ENCODE data around the gene SLC5A10.
"Not testable (repeated sequence)": the region's sequence is repeated elsewhere in the genome, so short reads cannot be mapped to it uniquely, and the experiment has no call there.

Gene SLC5A10

GRCh38 chr17:19017804-19018599, 66.0 kb downstream of the SLC5A10 start:
- DNase-seq (ENCODE audit: low spot score): no peak

- no peak for DNase-seq (ENCODE audit: low spot score)
These were observed 66.6 kb downstream of the SLC5A10 start for GRCh38 chr17:19018600-19018950.

GRCh38 chr17:19019041-19019941, 67.3 kb downstream of the SLC5A10 start:
- no peak for DNase-seq (ENCODE audit: low spot score)

DNA sequence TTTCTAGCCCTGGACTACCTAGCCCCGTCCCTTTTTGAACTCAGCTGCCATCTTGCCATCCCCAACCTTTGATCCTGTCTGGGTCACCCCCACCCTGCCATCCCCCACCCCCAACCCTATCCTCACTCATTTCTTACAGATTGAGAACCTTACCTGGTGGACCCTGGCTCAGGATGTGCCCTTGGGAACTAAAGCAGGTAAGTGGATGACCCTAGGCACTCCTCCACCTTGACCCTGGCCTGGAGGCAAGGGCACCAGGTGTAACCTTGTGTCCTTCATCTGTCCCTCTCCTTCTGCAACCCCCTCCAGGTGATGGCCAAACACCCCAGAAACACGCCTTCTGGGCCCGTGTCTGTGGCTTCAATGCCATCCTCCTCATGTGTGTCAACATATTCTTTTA, 68.1 kb downstream of the SLC5A10 start:
- DNase-seq (ENCODE audit: low spot score): no peak

DNA sequence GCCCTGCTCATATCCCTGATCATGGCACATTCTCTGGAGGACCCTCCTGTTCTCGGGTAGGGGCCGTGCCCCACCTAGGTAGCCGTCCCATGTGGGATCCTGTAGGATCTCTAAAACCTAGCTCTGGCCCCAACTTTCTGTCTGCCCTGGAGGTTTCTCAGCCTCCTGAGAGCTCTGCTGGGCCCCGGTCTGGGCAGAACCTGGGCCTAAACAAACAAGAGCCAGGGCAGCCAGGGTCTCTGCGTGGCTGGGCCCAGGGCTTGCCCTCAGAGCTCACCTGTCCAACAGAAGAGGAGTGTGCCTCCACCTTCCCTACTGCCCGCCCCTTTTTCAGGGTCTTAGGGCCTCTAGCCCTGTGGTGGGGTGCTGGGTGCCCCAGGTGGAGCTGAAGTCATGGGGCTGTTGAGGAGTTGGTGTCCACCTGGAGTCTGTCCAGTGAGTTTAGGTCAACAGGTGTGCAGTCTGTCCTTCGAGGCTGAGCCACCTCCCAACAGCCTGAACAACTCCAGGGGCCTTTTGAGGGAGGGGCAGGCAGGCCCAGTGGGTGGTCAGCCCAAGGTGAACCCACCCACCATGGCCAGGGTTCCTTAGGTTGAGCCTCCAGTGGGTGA, 69.2 kb downstream of the SLC5A10 start:
- DNase-seq (ENCODE audit: low spot score): not testable (repeated sequence)

DNA sequence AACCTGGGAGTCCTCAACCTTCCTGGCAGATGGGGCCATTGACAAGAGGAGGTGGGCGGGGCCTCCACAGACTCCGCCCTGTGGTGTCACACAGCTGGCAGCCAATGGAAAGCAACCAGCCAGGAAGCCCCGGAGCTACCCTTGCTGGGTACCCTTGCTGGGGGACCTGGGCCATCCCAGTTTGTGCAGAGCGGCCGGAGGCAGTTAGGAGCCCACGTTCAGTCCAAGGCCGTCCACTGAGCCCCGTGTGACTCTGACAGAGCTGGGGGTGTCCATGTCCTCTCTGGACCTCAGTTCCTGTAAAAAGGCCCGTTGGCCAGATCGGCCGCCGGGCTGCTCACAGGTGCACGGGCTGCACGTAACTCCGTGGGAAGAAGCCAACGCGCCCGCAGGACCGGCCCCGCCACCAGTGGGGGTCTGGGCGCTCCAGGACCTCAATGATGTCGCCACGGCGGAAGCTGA, 69.7 kb downstream of the SLC5A10 start:
- DNase-seq (ENCODE audit: low spot score): peak; percentile 16

- no peak for DNase-seq (ENCODE audit: low spot score)
These were observed 70.2 kb downstream of the SLC5A10 start for GRCh38 chr17:19022128-19022527.

GRCh38 chr17:19022747-19023146, 70.8 kb downstream of the SLC5A10 start:
- DNase-seq (ENCODE audit: low spot score): no peak

DNA sequence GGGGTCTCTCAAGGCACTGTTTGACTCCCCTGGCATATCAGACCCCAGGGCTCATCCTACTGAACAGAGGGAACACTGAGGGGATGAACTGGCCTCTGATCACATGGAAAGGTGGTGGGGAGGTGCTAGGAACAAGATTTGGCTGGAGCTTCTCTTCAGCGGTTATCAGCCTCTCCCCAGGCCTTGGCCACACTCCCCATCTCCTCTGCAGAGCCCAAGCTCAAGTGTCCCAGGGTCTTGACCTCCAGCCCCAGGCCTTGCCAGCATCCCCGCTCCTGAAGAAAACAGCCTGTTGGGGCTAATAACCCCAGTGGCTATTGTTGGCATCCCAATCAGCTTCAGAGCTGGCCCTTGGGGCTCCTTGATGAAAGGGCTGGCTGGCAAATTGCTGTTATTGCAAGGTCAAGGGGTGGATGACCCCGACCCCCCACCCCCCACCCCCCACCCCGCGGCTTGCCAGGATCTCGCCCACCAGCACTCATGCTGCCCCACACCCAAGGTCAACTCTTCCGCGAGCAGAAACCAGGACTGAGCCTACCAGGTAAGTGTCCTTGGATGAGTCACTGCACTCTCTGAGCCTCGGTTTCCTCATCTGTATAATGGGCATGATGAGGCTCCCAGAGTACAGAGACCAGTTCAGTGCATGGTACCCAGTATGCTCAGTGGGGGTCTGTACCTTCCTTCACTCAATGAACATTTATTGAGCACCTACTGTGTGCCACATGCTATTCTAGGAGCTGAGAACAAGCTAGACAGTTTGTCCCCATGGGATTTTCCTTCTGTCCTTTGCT, 71.4 kb downstream of the SLC5A10 start:
- no peak for DNase-seq (ENCODE audit: low spot score)

DNA sequence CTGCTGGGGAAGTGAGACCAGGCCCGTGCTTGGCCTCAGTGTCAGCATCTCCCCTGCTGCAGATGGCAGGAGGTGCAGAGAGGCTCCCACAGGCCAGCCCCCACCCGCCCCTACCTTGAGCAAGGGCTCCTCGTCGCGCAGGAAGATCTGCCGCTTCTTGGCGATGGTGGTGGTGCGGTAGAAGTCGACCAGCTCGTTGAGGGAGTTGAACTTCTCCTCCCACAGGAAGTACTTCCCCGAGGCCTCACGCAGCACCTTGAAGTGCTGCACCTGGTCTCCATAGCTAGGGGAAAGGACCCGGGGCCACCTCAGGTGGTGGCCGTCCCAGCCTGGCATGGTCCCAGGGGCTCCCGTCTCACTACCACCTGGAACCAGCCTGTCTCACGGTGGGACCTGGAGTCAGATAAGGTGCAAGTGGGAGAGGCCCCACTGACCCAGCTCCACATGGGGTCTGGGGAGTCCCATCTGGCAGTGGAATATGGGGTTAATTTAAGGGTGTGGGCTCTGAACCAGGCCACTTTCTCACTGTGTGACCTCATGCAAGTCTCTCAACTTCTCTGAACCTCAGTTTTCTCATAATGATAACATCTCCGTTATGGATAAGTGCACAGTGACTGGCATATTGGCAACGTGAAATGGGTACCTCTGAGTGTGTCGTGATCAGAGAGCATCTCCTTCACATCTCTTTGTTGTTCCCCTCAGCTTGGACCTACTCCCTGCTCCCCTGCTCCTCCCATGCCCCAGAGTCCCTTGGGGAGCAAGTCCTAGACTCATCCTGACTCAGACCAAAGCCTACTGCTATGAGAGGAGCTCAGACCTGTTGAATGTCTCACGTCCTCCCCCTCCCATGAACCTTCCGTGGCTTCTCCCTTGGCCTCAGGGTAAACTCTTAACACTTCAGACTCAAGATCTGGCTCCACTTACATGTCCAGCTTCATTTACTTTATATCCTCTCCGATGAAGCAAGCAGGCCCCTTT, 72.4 kb downstream of the SLC5A10 start:
- no peak for DNase-seq (ENCODE audit: low spot score)

DNA sequence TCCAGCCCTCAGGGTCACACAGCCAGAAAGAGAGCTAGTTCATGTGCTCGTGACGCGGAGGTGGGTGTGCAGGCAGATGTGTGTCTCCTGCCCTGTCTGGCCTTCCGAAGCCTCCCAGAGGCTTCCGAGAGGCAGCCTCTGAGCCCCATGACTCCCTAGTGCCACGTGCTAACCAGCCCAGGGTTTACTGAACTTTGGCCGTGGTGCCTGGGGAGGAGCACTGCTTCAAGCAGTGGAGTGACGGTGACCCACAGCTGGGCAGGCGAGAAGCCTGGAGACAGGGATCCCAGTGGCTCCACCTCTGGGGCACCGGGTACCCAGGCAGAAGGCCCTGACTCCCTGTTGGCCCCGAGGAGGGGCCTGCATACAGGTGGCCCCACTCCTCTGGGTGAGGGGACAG, 76.7 kb downstream of the SLC5A10 start:
- DNase-seq (ENCODE audit: low spot score): not testable (repeated sequence)

- DNase-seq (ENCODE audit: low spot score): not testable (repeated sequence)
These were observed 77.8 kb downstream of the SLC5A10 start for GRCh38 chr17:19029740-19030139.

- not testable (repeated sequence) for DNase-seq (ENCODE audit: low spot score)
These were observed 78.9 kb downstream of the SLC5A10 start for GRCh38 chr17:19030771-19031449.

GRCh38 chr17:19031729-19032128, 79.8 kb downstream of the SLC5A10 start:
- not testable (repeated sequence) for DNase-seq (ENCODE audit: low spot score)

DNA sequence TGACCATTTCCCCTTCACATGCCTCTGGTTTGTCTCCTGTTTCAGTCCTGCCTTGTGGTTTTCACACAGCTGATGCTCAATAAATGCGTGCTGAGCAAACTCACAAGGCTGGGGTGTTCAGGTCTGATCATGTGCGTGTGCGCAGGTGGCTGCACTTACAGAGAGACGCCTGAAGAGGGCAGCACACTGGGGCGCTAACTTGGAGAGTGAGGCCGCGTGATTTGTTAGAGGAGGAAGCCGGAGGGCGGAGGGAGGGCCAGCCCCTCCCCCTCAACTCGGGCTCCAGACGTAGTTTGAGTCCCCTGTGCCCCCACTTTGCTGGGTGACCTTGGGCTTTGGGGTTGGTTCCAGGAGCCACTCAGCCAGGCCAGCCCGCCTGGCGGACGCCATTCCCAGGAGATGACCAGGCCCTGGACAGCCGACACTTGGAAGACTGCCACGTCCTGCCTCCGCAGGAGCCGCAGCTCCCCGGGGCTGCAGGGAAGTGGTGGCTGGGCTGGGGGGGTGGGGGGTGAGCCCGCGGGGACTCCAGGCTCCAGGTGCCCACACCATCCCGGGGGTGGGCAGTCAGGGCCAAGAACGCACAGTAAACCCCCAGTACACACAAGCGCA, 80.5 kb downstream of the SLC5A10 start:
- DNase-seq (ENCODE audit: low spot score): not testable (repeated sequence)

DNA sequence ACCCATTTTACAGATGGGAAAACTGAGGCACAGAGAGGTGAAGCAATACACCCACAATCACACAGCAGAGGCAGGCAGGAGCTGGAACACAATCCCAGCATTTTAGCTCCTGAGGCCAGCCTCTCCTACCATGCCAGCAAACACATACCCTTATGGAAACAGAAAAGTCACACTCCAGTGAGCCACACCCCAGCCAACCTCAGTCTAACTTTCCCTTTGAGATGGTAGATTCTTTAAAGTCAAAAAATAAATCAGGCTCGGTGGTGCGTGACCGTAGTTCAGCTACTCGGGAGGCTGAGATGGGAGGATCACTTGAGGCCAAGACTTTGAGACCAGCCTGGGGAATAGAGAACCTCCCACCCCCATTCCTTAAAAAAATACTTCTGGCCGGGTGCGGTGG, 84.2 kb downstream of the SLC5A10 start:
- DNase-seq (ENCODE audit: low spot score): not testable (repeated sequence)

GRCh38 chr17:19037547-19037946, 85.6 kb downstream of the SLC5A10 start:
- DNase-seq (ENCODE audit: low spot score): not testable (repeated sequence)

GRCh38 chr17:19038007-19038406, 86.0 kb downstream of the SLC5A10 start:
- DNase-seq (ENCODE audit: low spot score): not testable (repeated sequence)

DNA sequence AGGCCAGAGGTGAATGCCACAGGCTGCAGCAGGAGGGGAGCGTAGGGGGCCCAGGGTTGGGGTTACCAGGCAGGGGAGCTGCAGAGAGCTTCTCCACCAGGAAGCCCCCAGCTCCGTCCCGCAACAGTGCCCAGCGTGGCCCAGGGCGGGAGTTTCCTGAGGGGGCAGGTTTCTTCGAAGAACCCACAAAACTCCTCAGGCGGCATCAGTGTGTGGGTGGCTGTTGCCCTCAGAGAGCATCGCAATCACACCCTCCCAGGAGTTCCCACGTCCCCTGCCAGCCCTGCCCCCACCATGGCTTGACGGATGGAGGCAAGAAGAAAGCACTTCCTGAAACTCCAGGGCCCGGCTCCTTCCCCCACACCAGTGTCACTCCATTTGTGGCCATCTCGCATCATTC, 86.8 kb downstream of the SLC5A10 start:
- not testable (repeated sequence) for DNase-seq (ENCODE audit: low spot score)
